PC-3 (cell line): ENCODE results near the gene COX11. TPM values are rescaled to one million over a fixed set of nuclear protein-coding genes. Genes with fewer than 3 reads are reported as not detected.

ENCODE experiments used
- ATAC-seq: fragments of 200-7000 bp; cut with Tn5 transposase; 2 replicates; pipeline ENCODE4 v1.9.1; 2020; ENCODE audit warnings: mild to moderate bottlenecking, moderate library complexity
- BruUV-seq: library from RNA; stranded (reverse); fragments of 400-500 nt; replicated peaks from 2 replicates; lab custom pipeline; 2021; lab: Mats Ljungman, UMichigan
- CTCF ChIA-PET: fragments of 300-600 bp; sonication (Branson Sonifier 250); formaldehyde crosslinking; loops from one replicate; lab custom pipeline; 2022; ENCODE audit warnings: antibody characterized with exemption; lab: Charles Lee
- POLR2A ChIA-PET: fragments of 300-600 bp; sonication (Branson Sonifier 250); formaldehyde crosslinking; loops from one replicate; lab custom pipeline; 2022; ENCODE audit warnings: antibody characterized with exemption; ENCODE audit not compliant: unreplicated experiment; lab: Charles Lee
- DNase-seq: peaks from one replicate; pipeline ENCODE4 v3.0.0-alpha.2; 2015
- H2AFZ ChIP-seq: fragments of 300-600 bp; sonication (generic); 2 replicates; pipeline ENCODE4 v1.6.0; 2016; ENCODE audit warnings: antibody characterized with exemption, low read length
- H3F3A ChIP-seq: fragments of 300-600 bp; sonication (generic); one replicate; pipeline ENCODE4 v1.6.0; 2017; ENCODE audit warnings: antibody characterized with exemption, low read length, control low read depth, mild to moderate bottlenecking; ENCODE audit not compliant: unreplicated experiment
- H3K27ac ChIP-seq: fragments of 300-600 bp; sonication (generic); 2 replicates; pipeline ENCODE4 v1.5.1; 2016; ENCODE audit warnings: mild to moderate bottlenecking, low read length
- H3K27me3 ChIP-seq: fragments of 300-600 bp; sonication (generic); 2 replicates; pipeline ENCODE4 v1.6.1; 2016; ENCODE audit warnings: low read length, mixed read lengths
- H3K36me3 ChIP-seq: fragments of 300-600 bp; sonication (generic); 2 replicates; pipeline ENCODE4 v1.6.1; 2016; ENCODE audit warnings: low read depth, mixed run types, low read length, mixed read lengths
- H3K4me1 ChIP-seq: fragments of 300-600 bp; sonication (generic); 2 replicates; pipeline ENCODE4 v1.5.1; 2016; ENCODE audit warnings: low read length; ENCODE audit not compliant: insufficient read depth
- H3K4me2 ChIP-seq: fragments of 300-600 bp; sonication (generic); 2 replicates; pipeline ENCODE4 v1.6.0; 2016; ENCODE audit warnings: low read length
- H3K4me3 ChIP-seq: fragments of 300-600 bp; sonication (generic); 2 replicates; pipeline ENCODE4 v1.5.1; 2016; ENCODE audit warnings: mild to moderate bottlenecking, low read length, mixed read lengths
- H3K79me2 ChIP-seq: fragments of 300-600 bp; sonication (generic); 2 replicates; pipeline ENCODE4 v1.6.1; 2017; ENCODE audit warnings: low read length, mixed read lengths
- H3K9ac ChIP-seq: fragments of 300-600 bp; sonication (generic); 2 replicates; pipeline ENCODE4 v1.6.0; 2016; ENCODE audit warnings: mild to moderate bottlenecking, low read length
- H3K9me2 ChIP-seq: fragments of 300-600 bp; sonication (generic); replicated peaks from 2 replicates; pipeline ENCODE4 v1.6.1; 2016; ENCODE audit warnings: mixed run types, low read length, mixed read lengths
- H3K9me3 ChIP-seq: fragments of 300-600 bp; sonication (generic); 2 replicates; pipeline ENCODE4 v1.6.1; 2016; ENCODE audit warnings: low read length, mixed read lengths
- H4K20me1 ChIP-seq: fragments of 300-600 bp; sonication (generic); 2 replicates; pipeline ENCODE4 v1.6.1; 2016; ENCODE audit warnings: low read length, mixed read lengths
- CTCF ChIP-seq: fragments of 300-600 bp; sonication (generic); conservative IDR thresholded peaks from 2 replicates; pipeline ENCODE4 v1.5.1; 2017; ENCODE audit warnings: antibody characterized with exemption, low read depth, mild to moderate bottlenecking, low read length
- EZH2 ChIP-seq: fragments of 300-600 bp; sonication (generic); IDR thresholded peaks from one replicate; pipeline ENCODE4 v1.6.1; 2017; ENCODE audit warnings: antibody characterized with exemption, mild to moderate bottlenecking, low read length; ENCODE audit not compliant: unreplicated experiment
- EZH2phosphoT487 ChIP-seq: fragments of 300-600 bp; sonication (generic); IDR thresholded peaks from 2 replicates; pipeline ENCODE4 v1.6.1; 2018; ENCODE audit warnings: mild to moderate bottlenecking, antibody characterized with exemption, low read length, borderline replicate concordance
- intact Hi-C: fragments of 100-400 bp; cut with micrococcal nuclease; formaldehyde crosslinking; loops from 2 replicates; pipeline ENCODE4 v1.9.0; 2023
- total RNA-seq: library from RNA; depleted of rRNA; stranded (reverse); fragments of >200 nt; gene quantifications from 2 replicates; pipeline ENCODE4 v1.2.3, GENCODE V29; 2014

The COX11 gene
- total RNA-seq, 1 experiment from 2014 or later = 270 TPM

- no TSS peak for BruUV-seq
- intact Hi-C loops = no loop called here
- POLR2A ChIA-PET = no interaction called here
Observed at GRCh38 chr17:54976316-54976715, 7.9 kb upstream of the COX11 start.

GRCh38 chr17:54974759-54975158, 6.3 kb upstream of the COX11 start:
- H3K79me2 ChIP-seq = peaks cover 40% of the 10 kb centered on the region
- ChIA-PET POLR2A (no interaction called here), CTCF (no interaction called here)
- peaks cover 7% of the 10 kb centered on the region for H3K4me1 ChIP-seq
- no peak overlapping the region for H3K27ac ChIP-seq
- DNase-seq = no peak
- no peaks in the 10 kb centered on the region for H4K20me1 ChIP-seq
- no peaks in the 10 kb centered on the region for H3K9me3 ChIP-seq
- H3K9ac ChIP-seq = no peak overlapping the region
- no peaks in the 10 kb centered on the region for H3K9me2 ChIP-seq
- no TSS peak for BruUV-seq
- intact Hi-C loops = no loop called here
- H3K4me3 ChIP-seq = no peak overlapping the region
- TF ChIP-seq EZH2phosphoT487 (no peak), CTCF (no peak), EZH2 (no peak)
- no peak overlapping the region for H3K4me2 ChIP-seq
- no peak for ATAC-seq
- no peaks in the 10 kb centered on the region for H3K36me3 ChIP-seq
- no peaks in the 10 kb centered on the region for H3K27me3 ChIP-seq
- H3F3A ChIP-seq = no peaks in the 10 kb centered on the region
- H2AFZ ChIP-seq = no peak overlapping the region

More at GRCh38 chr17:54976316-54976715, 7.9 kb upstream of the COX11 start:
- no peak overlapping the region for H3K27ac ChIP-seq
- H3K27me3 ChIP-seq = no peaks in the 10 kb centered on the region
- H3K4me2 ChIP-seq = no peak overlapping the region
- no peak overlapping the region for H3K9ac ChIP-seq
- H3K4me1 ChIP-seq = no peaks in the 10 kb centered on the region
- H4K20me1 ChIP-seq = no peaks in the 10 kb centered on the region
- CTCF ChIA-PET = no interaction called here
- no peaks in the 10 kb centered on the region for H3F3A ChIP-seq
- H3K4me3 ChIP-seq = no peak overlapping the region
- no peak overlapping the region for H2AFZ ChIP-seq
- TF ChIP-seq EZH2 (no peak), EZH2phosphoT487 (no peak), CTCF (no peak)
- ATAC-seq (no peak), DNase-seq (no peak)
- H3K36me3 ChIP-seq = peaks cover 8% of the 10 kb centered on the region; the same call in 1 of the 2 replicates
- no peaks in the 10 kb centered on the region for H3K9me2 ChIP-seq
- H3K79me2 ChIP-seq = peaks cover 24% of the 10 kb centered on the region
- H3K9me3 ChIP-seq = peaks cover 8% of the 10 kb centered on the region; the same call in 1 of the 2 replicates

GRCh38 chr17:54972406-54973138, 4.1 kb upstream of the COX11 start:
- ATAC-seq = no peak
- no peaks in the 10 kb centered on the region for H4K20me1 ChIP-seq
- intact Hi-C loops = no loop called here
- H3K9me2 ChIP-seq = no peaks in the 10 kb centered on the region
- no peaks in the 10 kb centered on the region for H3K9me3 ChIP-seq
- H3K27me3 ChIP-seq = no peaks in the 10 kb centered on the region
- no peaks in the 10 kb centered on the region for H3K36me3 ChIP-seq
- peaks cover 11% of the 10 kb centered on the region for H3K4me1 ChIP-seq
- TF ChIP-seq CTCF = no peak
- no peak for TF ChIP-seq EZH2phosphoT487
- TF ChIP-seq EZH2 = no peak
- ChIA-PET POLR2A (no interaction called here), CTCF (interaction anchor here (1.0 kb wide), 1 partner anchor 21 kb away, joined by 3 read pairs; no protein-coding TSS in a partner anchor)
- no peak for DNase-seq
- no peak overlapping the region for H2AFZ ChIP-seq
- no peaks in the 10 kb centered on the region for H3F3A ChIP-seq
- no peak overlapping the region for H3K4me2 ChIP-seq
- H3K9ac ChIP-seq = no peak overlapping the region
- no peak overlapping the region for H3K27ac ChIP-seq
- H3K79me2 ChIP-seq = peaks cover 59% of the 10 kb centered on the region
- BruUV-seq = no TSS peak
- no peak overlapping the region for H3K4me3 ChIP-seq
